HuH-7 (cell line): ENCODE data around the gene PLEKHG5.
"Not testable (repeated sequence)": the region's sequence is repeated elsewhere in the genome, so short reads cannot be mapped to it uniquely, and the experiment has no call there.

Experiments used
- DNase-seq: peaks from one replicate; pipeline ENCODE4 v3.0.0; 2011; ENCODE audit warnings: low spot score

The PLEKHG5 gene

GRCh38 chr1:6496890-6497214 is 5.4 kb upstream of the PLEKHG5 start:
- no peak for DNase-seq

DNA sequence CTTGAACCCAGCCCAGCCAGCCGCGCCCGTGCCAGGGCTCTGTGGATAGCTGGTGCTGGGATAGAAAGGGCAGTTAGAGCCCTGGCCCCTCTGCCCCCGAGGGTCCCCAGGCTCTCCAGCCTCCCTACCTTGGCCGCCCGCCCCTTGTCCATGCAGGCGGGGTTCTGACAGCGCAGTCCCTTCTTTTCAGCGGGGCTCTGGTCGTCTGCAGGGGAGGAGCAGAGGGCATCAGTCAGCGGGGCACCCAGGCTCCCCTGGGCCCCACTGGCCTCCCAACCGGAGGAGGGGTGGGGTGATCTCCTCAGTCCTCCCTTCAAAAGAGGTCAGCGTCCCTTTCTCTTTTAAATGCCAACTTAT is 4.9 kb upstream of the PLEKHG5 start:
- DNase-seq = no peak

GRCh38 chr1:6495540-6496364 is 4.3 kb upstream of the PLEKHG5 start:
- no peak for DNase-seq

DNA sequence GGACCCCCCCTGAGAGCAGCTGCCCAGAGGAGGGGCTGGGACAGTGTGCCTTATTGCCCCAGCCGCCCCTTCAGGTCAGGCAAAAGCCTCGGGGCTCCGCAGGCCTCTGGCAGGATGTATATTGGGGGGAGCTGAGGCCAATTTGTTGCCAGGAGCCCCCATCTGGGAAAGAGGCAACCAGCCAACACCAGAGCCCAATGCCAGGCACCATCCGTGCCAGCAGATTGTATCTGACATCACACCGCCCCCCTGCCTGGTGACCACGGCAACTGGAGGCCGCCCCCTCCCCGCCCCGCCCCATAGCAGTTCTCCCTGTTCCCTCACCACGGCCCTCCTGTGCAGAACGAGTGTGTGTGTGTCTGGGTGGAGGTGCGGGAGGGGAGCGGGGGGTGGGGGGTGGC is 3.6 kb upstream of the PLEKHG5 start:
- DNase-seq = no peak

DNA sequence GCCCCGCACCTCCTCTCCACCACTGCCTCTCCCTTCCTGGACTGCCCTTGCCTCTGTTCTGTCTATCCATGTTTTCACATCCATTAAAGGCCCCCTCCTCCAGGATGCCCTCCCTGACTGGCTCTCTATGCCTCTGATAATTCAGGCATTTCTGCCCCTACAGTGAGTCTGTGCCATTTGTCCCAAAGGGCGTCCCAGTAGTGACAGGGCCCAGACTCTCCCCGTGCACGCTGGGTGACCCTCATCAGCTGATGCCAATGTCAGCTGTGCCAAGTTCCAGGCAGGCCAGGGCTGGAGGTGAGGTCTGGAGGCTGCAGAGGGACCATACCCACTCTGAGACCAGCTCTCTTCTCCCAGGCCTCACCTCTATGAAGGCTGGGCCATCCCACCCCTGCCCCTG is 3.2 kb upstream of the PLEKHG5 start:
- no peak for DNase-seq

DNA sequence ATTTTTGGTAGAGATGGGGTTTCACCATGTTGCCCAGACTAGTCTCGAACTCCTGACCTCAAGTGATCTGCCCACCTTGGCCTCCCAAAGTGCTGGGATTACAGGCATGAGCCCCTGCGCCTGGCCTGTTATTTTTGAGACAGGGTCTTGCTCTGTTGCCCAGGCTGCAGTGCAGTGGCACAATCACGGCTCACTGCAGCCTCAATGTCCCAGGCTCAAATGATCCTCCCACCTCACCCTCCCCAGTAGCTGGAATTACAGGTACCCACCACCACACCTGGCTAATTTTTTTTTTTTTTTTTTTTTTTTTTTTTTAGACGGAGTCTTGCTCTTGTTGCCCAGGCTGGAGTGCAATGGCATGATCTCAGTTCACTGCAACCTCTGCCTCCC is 2.4 kb upstream of the PLEKHG5 start:
- not testable (repeated sequence) for DNase-seq

- no peak for DNase-seq
Measured at GRCh38 chr1:6491966-6492365, 499 bp upstream of the PLEKHG5 start.

DNA sequence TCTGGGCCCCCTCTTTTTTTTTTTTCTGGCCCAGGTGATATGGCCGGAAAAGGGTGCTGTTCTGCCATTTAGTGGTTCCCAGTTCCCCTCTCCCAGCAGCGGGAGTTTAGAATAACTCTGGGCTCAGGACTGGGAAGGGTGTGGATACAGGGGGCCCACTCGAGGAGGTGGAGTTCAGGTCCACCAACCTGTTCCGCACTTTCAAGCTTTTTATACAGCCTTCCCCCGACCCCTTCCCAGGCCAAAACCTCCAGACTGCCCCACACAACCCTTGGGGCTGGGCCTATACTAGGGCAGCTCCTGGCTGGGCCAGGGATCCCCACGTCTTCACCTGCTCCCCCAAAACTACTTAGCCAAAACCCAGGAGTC is 402 bp downstream of the PLEKHG5 start:
- DNase-seq = no peak

DNA sequence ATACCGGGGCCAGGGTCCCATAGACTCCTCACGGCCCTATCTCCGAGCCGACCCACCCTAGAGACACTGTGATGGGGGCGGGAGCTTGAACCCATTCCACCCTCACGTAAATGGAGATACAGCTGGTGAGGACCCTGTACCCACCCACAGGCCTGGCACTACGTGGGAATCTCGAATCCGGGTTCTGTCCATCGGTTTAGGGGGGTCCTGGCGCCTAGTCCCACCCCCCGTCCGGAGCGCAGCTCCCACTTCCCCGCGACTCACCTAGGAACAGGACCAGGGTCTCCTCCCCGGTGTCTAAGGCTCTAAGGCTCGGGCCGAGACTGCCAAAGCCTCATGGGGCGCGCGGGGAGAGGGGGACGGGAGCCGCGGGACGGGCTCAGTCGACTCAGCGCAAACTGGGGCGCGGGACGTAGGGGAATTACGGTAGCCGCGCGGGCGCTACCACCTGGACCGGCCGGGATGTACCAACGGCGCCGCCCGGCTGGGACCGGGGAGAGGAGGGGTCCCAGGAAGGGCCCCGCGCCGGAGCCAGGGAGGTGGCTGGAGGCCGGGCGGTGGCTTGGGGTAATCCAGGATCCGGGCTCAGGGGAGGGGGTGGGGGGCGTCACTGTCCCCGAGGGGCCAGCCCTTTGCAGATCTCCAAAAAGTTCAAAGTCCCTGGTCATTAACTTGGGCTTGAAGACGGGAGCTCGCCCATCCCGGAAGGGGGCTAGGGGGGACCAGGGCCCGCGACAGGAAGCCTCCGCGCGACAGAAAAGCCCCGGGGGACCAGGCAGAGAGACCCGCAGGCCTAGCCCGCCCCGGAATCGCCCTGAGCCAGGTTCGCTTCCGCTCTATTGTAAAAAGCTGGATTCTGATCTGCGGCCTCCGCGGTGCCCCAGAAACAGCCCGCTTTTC is 1.0 kb downstream of the PLEKHG5 start:
- DNase-seq = peak; percentile 81

DNA sequence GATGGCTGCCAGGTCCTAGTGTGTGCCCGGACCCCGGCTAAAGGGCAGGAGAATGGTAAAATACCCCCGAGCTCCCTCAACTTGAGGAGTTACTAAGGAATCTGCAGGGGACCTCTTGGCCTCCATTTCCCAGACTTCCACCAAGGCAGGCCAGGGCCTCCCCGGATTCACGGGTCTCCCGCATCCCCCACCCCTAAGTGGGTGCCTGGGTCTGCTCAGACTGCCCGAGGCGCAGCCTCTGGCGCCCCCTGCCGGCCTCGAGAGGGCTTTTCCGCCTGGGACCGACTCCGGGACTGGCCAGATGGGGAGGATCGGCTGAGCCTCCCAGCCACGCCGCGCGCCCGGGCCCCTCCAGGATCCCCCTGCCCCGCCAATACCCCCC is 1.7 kb downstream of the PLEKHG5 start:
- peak; percentile 97 for DNase-seq

- DNase-seq = no peak
Measured at GRCh38 chr1:6489383-6489765, 2.1 kb downstream of the PLEKHG5 start.

GRCh38 chr1:6488602-6489382 is 2.7 kb downstream of the PLEKHG5 start:
- DNase-seq = no peak

- DNase-seq = no peak
Measured at GRCh38 chr1:6487804-6488484, 3.5 kb downstream of the PLEKHG5 start.

GRCh38 chr1:6486433-6487011 is 4.9 kb downstream of the PLEKHG5 start:
- peak; percentile 96 for DNase-seq

- DNase-seq = no peak
Measured at GRCh38 chr1:6485168-6486101, 6.0 kb downstream of the PLEKHG5 start.

GRCh38 chr1:6484826-6485167 is 6.7 kb downstream of the PLEKHG5 start:
- DNase-seq = no peak

- DNase-seq = no peak
Measured at GRCh38 chr1:6483761-6484117, 7.7 kb downstream of the PLEKHG5 start.

GRCh38 chr1:6483017-6483760 is 8.3 kb downstream of the PLEKHG5 start:
- DNase-seq = no peak

DNA sequence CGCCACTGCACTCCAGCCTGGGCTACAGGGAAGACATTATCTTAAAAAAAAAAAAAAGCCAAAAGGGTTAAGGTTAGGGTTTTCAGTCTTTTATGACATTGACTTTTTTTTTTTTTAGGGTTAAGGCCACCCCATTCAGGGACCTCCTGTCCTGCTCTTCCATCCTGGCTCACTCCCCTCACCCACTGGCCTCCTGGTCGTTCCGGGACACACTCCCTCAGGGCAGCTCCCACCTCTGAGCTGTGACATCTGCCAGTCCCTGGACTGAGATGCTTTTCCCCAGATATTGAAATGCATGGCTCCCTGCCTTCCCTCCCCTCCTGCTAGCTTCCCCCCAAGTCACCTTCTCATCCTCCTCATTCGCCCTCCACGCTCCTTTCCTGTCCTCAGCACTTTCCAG is 9.6 kb downstream of the PLEKHG5 start:
- no peak for DNase-seq
